CD4-positive, alpha-beta T cell treated with Interleukin-1 beta for 1 hour (primary cell): ENCODE measurements around the gene SERPINE1.
A peak's percentile ranks its signal among the peaks of the same experiment; 100 is the strongest.
"Not testable (repeated sequence)": the region's sequence is repeated elsewhere in the genome, so short reads cannot be mapped to it uniquely, and the experiment has no call there.

Source experiments
- DNase-seq, 2 donors: peaks; one replicate each; pipeline ENCODE4 v3.0.0-alpha.2; 2020 to 2022

The SERPINE1 gene

GRCh38 chr7:101124376-101125056 lies 2.4 kb upstream of the SERPINE1 start:
- DNase-seq, result no peak

GRCh38 chr7:101125989-101126650 lies 784 bp upstream of the SERPINE1 start:
- DNase-seq, result peak in 1 of 2 donors; percentile 48

GRCh38 chr7:101127460-101128039 lies 646 bp downstream of the SERPINE1 start:
- DNase-seq, result no peak

GRCh38 chr7:101128040-101128834 lies 1.3 kb downstream of the SERPINE1 start:
- no peak for DNase-seq

GRCh38 chr7:101129603-101130117 lies 2.8 kb downstream of the SERPINE1 start:
- DNase-seq, result no peak

- not testable (repeated sequence) for DNase-seq
These were observed 6.0 kb downstream of the SERPINE1 start for GRCh38 chr7:101132626-101133600.

GRCh38 chr7:101133621-101134398 lies 6.9 kb downstream of the SERPINE1 start:
- DNase-seq, result no peak

- no peak for DNase-seq
These were observed 7.6 kb downstream of the SERPINE1 start for GRCh38 chr7:101134399-101134980.

GRCh38 chr7:101137651-101138212 lies 10.8 kb downstream of the SERPINE1 start:
- DNase-seq, result no peak

- DNase-seq, result peak; percentile 79 to 86
These were observed 11.4 kb downstream of the SERPINE1 start for GRCh38 chr7:101138213-101138870.

GRCh38 chr7:101140339-101140699 lies 13.4 kb downstream of the SERPINE1 start:
- no peak for DNase-seq

GRCh38 chr7:101140746-101141382 lies 14.0 kb downstream of the SERPINE1 start:
- DNase-seq, result no peak

- DNase-seq, result no peak
These were observed 25.2 kb downstream of the SERPINE1 start for GRCh38 chr7:101151908-101152651.

- peak; percentile 96 to 97 for DNase-seq
These were observed 27.2 kb downstream of the SERPINE1 start, which contains the start of gene AP1S1 for GRCh38 chr7:101153969-101154692. Gene AP1S1 (plus strand): TSS chr7:101154476. CDS start chr7:101154515, 39 bp downstream.

- no peak for DNase-seq
These were observed 27.8 kb downstream of the SERPINE1 start for GRCh38 chr7:101154693-101155102.

GRCh38 chr7:101155303-101155702 lies 28.4 kb downstream of the SERPINE1 start:
- DNase-seq, result no peak

GRCh38 chr7:101156277-101156676 lies 29.4 kb downstream of the SERPINE1 start:
- no peak for DNase-seq
